Measurements from ENCODE around the gene ERF.

DNA sequence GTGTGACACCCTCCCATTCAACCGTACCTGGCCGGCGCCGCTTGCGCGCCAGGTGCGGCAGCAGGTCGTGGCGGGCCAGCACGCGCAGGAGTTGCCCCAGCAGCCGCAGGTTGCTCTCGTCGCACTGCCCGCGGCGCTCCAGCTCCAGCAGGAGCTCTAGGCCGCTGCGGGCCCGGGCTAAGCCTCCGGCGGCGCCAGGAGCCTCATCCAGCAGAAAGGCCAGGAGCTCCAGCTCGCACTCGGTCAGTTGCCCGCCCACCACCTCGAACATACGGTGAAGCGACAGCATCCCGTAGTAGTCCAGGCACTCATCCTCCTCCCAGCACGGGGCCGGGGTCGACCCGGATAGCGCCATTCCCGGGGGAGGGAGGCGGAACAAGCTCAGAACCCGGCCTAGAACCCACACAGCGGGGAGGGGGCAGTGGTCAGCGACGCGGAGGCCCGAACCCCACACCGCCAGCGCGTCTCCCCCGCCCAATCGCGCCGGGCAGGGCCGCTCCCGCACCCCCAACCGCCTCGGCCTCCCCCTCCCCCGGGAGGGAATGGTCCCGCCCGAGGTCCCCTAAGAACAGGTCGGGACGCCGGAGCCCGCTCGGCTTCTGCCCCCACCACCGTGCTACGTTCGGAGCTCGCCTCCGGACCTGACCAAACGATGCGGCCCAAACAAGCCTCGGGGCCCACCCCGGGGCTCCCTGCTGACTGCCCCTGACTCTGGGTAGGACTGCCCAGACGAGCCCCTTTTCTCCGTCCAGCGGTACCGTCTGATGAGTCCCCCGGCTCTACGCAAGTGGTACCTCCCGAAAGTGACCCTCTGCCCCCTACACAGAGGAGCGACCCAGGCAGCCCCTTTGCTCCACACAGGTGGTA is 38.0 kb downstream of the ERF start:
- TF ChIP-seq TAF1 (IDR thresholded peaks at IDR 0.05; ENCODE audit: low read depth, low read length) (no peak), SPI1 (IDR thresholded peaks at IDR 0.05; ENCODE audit: low read depth, low read length) (no peak), POLR2A (IDR thresholded peaks at IDR 0.05; ENCODE audit: low read depth, low read length) (no peak), POLR2AphosphoS5 (IDR thresholded peaks at IDR 0.05; ENCODE audit: low read depth, low read length) (no peak), PAX5 (IDR thresholded peaks at IDR 0.05; ENCODE audit: insufficient read depth, low read length, severe bottlenecking) (no peak)
